Mucosa of descending colon (tissue), 3 donors: Measurements from ENCODE around the gene IFT52. TPM values are rescaled to one million over a fixed set of nuclear protein-coding genes. Genes with fewer than 3 reads are reported as not detected.
"Not testable (repeated sequence)": the region's sequence is repeated elsewhere in the genome, so short reads cannot be mapped to it uniquely, and the experiment has no call there.

Source experiments
- ATAC-seq: fragments of 200-7000 bp; cut with Tn5 transposase; one replicate; pipeline ENCODE4 v1.9.1; 2020; ENCODE audit warnings: mild to moderate bottlenecking, moderate library complexity
- DNase-seq, 3 donors: peaks; one replicate each; pipeline ENCODE4 v3.0.0-alpha.2; 2020
- H3K36me3 ChIP-seq: fragments of 200-600 bp; one replicate; pipeline ENCODE4 v1.8.0; 2021; ENCODE audit warnings: low read depth, mild to moderate bottlenecking
- H3K4me1 ChIP-seq: fragments of 200-600 bp; one replicate; pipeline ENCODE4 v1.8.0; 2021; ENCODE audit warnings: low read depth, mild to moderate bottlenecking
- H3K4me3 ChIP-seq: fragments of 200-600 bp; one replicate; pipeline ENCODE4 v1.8.0; 2021; ENCODE audit warnings: mild to moderate bottlenecking
- H3K9me3 ChIP-seq: fragments of 200-600 bp; one replicate; pipeline ENCODE4 v1.8.0; 2021; ENCODE audit warnings: mild to moderate bottlenecking
- intact Hi-C, 2 donors: fragments of 100-400 bp; cut with DNase I in 1 of 2; cut with micrococcal nuclease in 1 of 2; formaldehyde crosslinking; loops; one replicate each; pipeline versions ENCODE4 v1.11.0 to v1.11.1; 2022; cut with DNase I, micrococcal nuclease
- total RNA-seq, 3 donors: library from RNA; stranded (reverse); fragmentation: NEBNext Ultra II Directional in 2 of 3; extraction: Animal tissue kit (Norgen Biotek cat#: 25700) in 2 of 3; gene quantifications; one replicate each; pipeline versions ENCODE4 v1.2.1 to v1.2.4, GENCODE V29; 2021 to 2023
- TF ChIP-seq, protein P1 (sequence below): fragments of 200-600 bp; IDR thresholded peaks from one replicate; pipeline ENCODE4 v1.8.0; 2022; ENCODE audit warnings: antibody characterized with exemption, mild to moderate bottlenecking
- donor health status: DM: no; HTN: no; CAD: no; lungs with moderate emphysema.
- donor health status: DM: no; HTN: no; CAD: no.
- donor health status: DM: no; HTN: yes; CAD: no.

The IFT52 gene
- total RNA-seq, 3 donors from 2014 or later = 19.5 to 24.1 (median 22.8) TPM

DNA sequence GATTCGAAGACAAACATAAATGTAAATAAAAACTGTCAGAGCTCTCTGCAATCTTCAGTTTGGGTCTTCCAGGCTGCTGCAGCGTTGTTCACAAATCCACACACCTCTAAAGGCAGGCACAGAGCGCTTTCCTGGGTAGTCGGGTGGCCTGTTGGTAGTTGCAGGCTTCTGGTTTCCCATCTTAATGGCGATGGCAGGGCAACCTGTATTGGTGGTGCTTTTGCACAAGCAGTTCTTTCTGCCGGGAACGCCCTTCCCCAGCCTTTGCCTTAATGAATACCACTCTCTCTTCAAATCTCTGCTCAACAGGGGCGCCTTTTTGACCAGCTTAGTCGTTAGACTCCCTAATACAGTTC, 723 bp upstream of the IFT52 start:
- intact Hi-C loops = no loop called here
- Histone ChIP-seq H3K36me3 (no peaks in the 10 kb centered on the region), H3K9me3 (no peaks in the 10 kb centered on the region), H3K4me1 (peaks cover 12% of the 10 kb centered on the region), H3K4me3 (no peak overlapping the region)
- peak in 2 of 3 donors; percentile 40 to 45 for DNase-seq
- TF ChIP-seq, protein P1, sequence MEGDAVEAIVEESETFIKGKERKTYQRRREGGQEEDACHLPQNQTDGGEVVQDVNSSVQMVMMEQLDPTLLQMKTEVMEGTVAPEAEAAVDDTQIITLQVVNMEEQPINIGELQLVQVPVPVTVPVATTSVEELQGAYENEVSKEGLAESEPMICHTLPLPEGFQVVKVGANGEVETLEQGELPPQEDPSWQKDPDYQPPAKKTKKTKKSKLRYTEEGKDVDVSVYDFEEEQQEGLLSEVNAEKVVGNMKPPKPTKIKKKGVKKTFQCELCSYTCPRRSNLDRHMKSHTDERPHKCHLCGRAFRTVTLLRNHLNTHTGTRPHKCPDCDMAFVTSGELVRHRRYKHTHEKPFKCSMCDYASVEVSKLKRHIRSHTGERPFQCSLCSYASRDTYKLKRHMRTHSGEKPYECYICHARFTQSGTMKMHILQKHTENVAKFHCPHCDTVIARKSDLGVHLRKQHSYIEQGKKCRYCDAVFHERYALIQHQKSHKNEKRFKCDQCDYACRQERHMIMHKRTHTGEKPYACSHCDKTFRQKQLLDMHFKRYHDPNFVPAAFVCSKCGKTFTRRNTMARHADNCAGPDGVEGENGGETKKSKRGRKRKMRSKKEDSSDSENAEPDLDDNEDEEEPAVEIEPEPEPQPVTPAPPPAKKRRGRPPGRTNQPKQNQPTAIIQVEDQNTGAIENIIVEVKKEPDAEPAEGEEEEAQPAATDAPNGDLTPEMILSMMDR = no peak
- peak; percentile 4 for ATAC-seq

DNA sequence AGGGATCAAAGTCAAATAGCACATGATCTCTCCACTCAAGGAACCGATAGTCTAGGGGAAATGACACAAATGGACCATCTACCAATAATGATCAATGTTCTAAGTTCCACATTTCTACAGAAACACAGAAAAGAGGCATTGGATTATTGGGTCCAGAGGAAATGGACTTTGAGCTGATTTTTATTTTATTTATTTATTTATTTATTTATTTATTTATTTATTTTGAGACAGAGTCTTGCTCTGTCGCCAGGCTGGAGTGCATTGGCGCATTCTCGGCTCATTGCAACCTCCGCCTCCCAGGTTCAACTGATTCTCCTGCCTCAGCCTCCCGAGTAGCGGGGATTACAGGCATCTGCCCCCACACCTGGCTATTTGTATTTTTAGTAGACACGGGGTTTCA, 11.2 kb downstream of the IFT52 start:
- H3K36me3 ChIP-seq, H3K4me1 ChIP-seq, intact Hi-C loops, DNase-seq, H3K9me3 ChIP-seq, H3K4me3 ChIP-seq, ATAC-seq: not testable (repeated sequence)

DNA sequence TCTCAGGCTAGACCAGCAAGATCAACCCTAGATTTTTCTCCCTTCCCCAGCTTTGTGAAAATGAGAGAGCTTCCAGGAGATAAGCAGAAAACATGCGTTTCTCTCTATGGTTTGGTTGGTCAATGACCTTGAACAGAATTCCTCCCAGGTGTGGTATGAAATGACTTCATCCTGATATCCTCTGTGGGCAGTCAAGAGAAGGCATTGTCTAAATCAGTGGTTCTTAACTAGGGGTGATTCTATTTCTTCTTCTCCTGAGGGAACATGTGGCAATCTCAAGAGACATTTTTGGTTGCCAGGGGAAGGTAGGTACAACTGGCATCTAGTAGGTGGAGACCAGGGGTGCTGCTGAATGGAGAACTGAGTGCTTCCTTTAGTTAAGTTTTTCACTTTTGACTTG, 12.4 kb downstream of the IFT52 start:
- no peak for DNase-seq
- no peaks in the 10 kb centered on the region for H3K4me1 ChIP-seq
- intact Hi-C loops = no loop called here

DNA sequence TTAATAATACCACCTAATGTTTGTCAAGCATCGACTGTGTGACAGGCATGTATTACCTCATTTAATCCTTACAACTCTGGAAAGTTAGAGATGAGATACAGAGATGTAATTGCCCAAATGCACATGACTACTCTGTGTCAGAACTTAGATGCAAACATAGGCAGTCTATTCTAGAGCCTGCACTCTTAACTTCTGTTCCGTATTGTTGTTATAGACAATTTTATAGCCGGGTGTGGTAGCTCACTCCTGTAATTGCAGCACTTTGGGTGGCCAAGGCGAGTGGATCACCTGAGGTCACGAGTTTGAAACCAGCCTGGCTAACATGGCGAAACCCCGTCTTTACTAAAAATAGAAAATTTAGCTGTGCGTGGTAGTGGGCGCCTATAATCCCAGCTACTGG, 15.0 kb downstream of the IFT52 start:
- intact Hi-C loops = no loop called here
- H3K4me1 ChIP-seq = no peaks in the 10 kb centered on the region
- DNase-seq (peak in 2 of 3 donors; percentile 20 to 40), ATAC-seq (peak; percentile 87)
- no peak overlapping the region for H3K4me3 ChIP-seq
- no peaks in the 10 kb centered on the region for H3K36me3 ChIP-seq
- TF ChIP-seq, protein P1 = no peak
- H3K9me3 ChIP-seq = no peaks in the 10 kb centered on the region

More for the DNA sequence above, 12.4 kb downstream of the IFT52 start:
- ATAC-seq = no peak
- Histone ChIP-seq H3K9me3 (no peaks in the 10 kb centered on the region), H3K4me3 (no peak overlapping the region), H3K36me3 (no peaks in the 10 kb centered on the region)
- TF ChIP-seq, protein P1 = no peak

DNA sequence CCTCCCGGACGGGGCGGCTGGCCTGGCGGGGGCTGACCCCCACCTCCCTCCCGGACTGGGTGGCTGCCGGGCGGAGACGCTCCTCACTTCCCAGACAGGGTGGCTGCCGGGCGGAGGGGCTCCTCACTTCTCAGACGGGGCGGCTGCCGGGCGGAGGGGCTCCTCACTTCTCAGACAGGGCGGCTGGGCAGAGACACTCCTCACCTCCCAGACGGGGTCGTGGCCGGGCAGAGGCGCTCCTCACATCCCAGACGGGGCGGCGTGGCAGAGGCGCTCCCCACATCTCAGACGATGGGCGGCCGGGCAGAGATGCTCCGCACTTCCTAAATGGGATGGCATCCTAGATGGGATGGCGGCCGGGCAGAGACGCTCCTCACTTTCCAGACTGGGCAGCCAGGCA, 16.5 kb downstream of the IFT52 start:
- H3K4me3 ChIP-seq, DNase-seq, H3K4me1 ChIP-seq, H3K9me3 ChIP-seq, ATAC-seq, intact Hi-C loops, H3K36me3 ChIP-seq: not testable (repeated sequence)

DNA sequence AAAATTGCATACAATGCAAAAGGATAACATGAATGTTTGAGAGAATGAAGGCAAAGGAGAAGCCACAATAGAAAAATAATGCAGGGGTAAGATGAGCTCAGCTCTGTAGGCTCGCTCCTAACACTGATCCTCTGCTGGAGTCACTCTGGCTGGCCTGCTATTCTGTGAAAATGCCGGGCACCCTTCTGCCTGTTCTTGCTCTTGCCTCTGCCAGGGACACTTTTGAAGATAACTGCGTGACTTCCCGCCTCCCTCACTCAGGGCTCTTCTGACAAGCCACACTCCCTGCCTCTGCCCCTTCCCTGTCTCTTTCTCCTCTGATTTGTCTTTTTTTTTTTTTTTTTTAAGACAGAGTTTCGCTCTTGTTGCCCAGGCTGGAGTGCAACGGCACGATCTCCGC, 40.9 kb downstream of the IFT52 start:
- no peak for ATAC-seq
- Histone ChIP-seq H3K36me3 (no peaks in the 10 kb centered on the region), H3K4me3 (no peak overlapping the region), H3K9me3 (no peaks in the 10 kb centered on the region), H3K4me1 (no peaks in the 10 kb centered on the region)
- TF ChIP-seq, protein P1 = no peak
- intact Hi-C loops = no loop called here
- DNase-seq = no peak

DNA sequence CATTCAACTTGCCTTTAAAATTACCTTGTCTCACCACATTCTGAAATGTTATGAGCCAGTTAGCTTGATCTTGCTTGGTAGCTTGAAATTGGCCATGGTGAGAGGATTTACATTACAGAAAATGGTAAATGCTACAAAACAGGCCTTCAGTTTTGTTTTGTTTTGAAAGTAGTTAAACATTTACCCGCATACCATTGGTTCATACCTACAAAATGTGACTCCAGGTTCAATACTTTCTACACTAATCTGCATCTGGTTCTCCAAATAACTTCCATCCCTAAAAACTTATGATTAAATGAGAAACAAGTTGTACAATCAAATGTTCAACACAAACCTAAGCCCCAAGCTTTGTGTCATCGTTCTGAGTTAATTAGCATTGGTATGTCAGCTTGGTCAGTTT, 45.7 kb downstream of the IFT52 start:
- no peak for ATAC-seq
- TF ChIP-seq, protein P1 = no peak
- Histone ChIP-seq H3K4me1 (no peaks in the 10 kb centered on the region), H3K4me3 (no peak overlapping the region), H3K36me3 (no peaks in the 10 kb centered on the region), H3K9me3 (no peaks in the 10 kb centered on the region)
- intact Hi-C loops = no loop called here
- DNase-seq = no peak
